Activated CD4-positive, alpha-beta T cell treated with anti-CD3 and anti-CD28 coated beads, Interleukin-2, Interleukin-6, amounts not matched to agents 100 ng/mL and 50 ng/mL, durations not matched to agents 16 hours and 8 hours (primary cell): Measurements from ENCODE around the gene GDPGP1.
"Not testable (repeated sequence)": the region's sequence is repeated elsewhere in the genome, so short reads cannot be mapped to it uniquely, and the experiment has no call there.

Experiments used
- DNase-seq: peaks from one replicate; pipeline ENCODE4 v3.0.0-alpha.2; 2020

The GDPGP1 gene

DNA sequence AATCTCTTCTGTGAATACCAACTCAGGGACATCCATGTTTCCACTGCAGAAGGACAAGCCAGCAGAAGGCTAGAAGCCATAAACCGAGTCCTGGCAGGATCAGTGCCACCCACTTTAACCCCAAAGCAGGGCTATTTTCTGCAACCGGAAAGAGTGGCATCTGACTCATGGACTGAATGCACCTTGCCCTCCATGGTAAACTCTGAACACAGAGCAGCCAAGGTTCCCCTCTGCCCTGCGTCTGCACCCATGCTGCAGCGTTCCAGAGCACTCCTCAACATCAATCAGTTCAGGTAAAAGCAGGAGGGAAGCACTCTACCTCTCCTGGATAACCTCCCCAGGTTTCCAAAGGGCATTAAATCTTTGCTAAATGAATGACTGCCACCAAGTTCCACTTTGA, 30.7 kb downstream of the GDPGP1 start:
- DNase-seq: peak; percentile 70

DNA sequence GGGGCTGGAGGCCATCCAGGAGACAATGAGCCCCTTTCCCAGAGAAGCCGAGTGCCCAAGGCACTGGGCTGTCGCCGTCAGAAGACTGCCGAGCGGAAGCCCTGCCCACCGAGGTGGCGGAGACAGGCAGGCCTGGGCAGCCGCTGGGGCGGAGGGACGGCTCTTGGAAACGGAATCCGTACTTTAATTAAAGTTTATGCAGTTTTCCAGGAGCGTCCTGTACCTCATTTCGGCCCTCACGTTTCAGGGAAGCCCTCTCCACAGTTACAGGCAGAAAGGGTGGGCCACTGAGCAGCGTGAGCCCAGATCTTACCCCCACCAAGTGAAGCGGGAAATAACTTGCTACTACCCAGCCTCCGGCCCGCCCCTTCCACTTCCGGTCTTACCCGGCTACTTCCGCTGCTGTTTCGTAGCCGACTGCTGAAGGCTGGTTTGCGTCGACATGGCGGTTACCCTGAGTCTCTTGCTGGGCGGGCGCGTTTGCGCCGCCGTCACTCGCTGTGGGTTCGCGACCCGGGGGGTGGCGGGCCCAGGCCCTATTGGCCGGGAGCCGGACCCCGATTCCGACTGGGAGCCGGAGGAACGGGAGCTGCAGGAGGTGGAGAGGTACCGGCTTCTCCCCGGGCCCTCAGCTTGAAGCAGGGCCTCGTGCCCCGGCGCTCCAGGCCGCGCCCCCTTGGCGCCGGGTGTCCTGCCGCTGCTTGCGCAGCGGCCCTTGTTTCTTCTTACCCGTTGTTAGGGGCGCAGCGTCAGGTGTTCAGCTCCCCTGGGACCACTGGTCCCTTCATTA, 31.5 kb downstream of the GDPGP1 start, which contains the start of gene NGRN:
TSS of gene NGRN (plus strand) at position 402 of the 790 bp plus-strand sequence. CDS start at position 443, 41 bp downstream.
- peak; percentile 95 for DNase-seq

DNA sequence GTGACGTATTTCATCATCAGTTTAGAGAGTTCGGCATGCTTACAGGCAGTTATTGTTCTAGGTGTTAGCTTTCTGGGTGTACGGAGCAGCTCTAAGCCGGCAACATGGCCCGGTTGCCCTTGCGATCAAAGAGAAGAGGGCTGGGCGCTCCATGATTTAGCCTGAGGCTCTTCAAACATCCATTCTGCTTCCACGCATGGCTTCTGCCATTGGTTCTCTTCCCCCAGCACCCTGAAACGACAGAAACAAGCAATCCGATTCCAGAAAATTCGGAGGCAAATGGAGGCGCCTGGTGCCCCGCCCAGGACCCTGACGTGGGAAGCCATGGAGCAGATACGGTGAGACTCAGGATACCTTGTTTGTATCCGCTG, 32.0 kb downstream of the GDPGP1 start:
- DNase-seq: peak; percentile 65

DNA sequence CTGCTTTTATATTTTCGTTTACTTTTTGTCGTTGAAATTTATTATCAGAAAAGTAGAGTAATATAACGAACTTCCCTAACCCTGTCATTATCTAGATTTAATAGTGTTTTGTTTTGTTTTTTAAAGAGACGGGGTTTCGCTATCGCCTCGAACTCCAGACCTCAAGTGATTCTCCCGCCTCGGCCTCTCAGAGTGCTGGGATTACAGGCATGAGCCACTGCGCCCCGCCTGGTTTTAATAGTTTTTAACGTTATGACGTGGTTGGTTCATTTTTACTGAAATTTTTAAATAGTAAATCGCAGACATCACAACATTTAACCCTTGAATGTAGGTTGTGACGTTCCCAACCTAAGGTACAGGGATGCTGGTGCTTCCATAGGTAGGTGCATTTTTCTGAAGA, 32.5 kb downstream of the GDPGP1 start:
- DNase-seq: peak; percentile 43

DNA sequence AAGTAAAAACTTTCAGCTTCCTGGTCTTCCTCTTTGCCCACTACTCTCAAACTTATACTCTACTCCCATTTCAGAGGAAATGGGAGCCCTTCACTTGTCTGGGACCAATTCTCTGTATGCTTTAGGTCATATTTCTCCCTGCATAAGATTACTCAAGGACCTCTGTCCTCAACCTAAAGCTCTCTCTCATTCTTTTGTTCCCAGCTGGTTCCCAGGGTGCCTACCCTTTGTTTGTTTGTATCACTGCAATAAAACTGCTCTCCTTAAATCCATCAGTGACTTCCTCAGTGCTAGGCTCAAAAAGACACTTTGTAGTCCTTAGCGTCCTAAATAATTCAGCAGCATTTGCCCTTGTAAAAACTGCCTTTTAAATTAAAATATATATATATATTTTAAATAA, 34.4 kb downstream of the GDPGP1 start:
- DNase-seq: no peak

DNA sequence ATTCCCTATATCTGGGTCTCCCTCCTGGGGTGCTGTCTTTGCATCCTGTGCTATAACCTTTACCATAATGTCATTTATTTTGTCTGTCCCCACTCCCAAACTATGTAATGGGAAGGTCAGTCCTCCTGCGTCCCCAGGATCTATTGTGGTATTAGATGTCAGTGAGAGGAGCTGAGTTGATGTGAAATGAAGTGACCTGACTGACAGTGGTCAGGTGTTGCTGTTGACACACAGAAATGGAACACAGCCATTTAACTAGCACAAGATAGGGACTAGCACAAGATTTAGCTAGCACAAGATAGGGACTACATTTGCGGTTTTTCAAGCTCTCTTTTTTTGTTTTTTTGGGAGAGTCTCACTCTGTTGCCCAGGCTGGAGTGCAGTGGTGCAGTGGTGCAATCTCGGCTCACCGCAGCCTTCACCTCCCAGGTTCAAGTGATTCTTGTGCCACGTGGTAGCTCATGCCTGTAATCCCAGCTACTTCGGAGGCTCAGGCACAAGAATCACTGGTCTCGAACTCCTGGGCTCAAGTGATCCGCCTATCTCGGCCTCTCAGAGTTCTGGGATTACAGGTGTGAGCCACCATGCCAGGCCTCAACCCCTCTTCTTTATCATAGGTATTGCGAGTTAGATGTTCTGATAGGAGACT, 36.6 kb downstream of the GDPGP1 start:
- no peak for DNase-seq

DNA sequence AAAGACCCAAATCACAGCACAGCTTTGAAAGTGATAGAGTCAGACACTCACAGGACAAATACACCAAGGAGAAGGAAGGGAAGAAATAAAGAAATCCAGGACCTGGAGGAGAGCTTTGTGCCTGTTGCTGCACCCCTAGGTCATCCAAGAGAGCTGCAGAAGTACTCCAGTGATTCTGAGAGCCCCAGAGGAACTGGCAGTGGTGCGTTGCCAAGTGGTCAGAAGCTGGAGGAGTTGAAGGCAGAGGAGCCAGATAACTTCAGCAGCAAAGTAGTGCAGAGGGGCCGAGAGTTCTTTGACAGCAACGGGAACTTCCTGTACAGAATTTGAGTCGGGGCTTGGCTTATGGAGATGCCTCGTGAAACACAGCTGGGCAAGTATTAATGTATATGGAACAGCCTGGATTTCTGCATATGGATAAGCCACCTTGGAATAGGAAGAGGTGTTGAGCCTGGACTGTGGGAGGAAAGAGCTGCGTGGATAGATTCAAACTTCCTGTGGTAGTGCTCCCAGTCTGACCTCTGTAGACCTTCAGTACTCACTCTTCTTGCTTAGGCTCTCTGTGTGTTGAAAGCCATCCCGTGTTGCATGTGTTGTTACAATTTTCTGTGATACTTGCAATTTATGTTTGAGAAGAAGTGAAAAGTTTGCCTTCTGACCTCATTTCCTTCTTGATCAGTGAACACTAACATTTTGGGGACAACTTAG, 37.6 kb downstream of the GDPGP1 start:
- DNase-seq: no peak

DNA sequence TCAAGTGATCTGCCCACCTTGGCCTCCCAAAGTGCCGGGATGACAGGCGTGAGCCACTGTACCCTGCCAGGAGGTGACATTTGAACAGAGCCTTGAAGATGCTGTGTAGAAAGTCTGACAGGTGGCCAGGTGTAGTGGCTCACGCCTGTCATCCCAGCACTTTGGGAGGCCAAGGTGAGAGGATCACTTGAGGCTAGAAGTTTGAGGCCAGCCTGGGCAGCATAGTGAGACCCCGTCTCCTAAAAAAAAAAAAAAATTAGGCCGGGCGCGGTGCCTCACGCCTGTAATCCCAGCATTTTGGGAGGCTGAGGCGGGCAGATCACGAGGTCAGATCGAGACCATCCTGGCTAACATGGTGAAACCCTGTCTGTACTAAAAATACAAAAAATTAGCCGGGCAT, 44.5 kb downstream of the GDPGP1 start:
- DNase-seq: not testable (repeated sequence)

DNA sequence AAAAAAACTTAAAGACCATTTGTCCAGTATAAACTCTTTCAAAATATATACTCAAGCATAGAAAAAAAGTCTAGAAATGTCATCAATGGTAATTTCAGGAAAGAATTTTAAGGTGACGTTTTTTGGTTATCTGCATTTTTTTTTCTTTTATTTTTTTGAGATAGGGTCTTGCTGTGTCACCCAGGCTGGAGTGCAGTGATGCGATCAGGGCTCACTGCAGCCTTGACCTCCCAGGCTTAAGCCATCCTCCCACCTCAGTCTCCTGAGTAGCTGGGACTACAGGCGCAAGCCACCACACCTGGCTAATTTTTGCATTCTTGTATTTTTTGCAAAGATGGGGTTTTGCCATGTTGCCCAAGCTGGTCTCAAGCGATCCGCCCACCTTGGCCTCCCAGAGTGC, 46.7 kb downstream of the GDPGP1 start:
- not testable (repeated sequence) for DNase-seq

DNA sequence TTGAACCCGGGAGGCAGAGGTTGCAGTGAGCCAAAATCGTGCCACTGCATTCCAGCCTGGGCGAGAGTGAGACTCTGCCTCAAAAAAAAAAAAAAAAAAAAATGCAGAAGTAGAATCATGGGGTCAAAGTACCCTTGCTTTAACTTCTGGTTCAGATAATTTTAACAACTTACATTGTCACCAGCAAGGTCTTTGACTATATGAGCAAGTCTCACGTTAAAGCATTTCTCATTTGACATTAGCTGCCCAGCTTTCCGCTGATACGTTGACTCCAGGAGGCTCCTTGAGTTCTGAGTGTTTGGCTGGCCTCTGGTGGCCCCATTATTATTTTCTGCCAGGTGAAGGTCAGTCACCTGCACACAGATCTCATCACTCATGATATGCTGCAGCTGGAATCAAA, 47.6 kb downstream of the GDPGP1 start:
- DNase-seq: not testable (repeated sequence)

DNA sequence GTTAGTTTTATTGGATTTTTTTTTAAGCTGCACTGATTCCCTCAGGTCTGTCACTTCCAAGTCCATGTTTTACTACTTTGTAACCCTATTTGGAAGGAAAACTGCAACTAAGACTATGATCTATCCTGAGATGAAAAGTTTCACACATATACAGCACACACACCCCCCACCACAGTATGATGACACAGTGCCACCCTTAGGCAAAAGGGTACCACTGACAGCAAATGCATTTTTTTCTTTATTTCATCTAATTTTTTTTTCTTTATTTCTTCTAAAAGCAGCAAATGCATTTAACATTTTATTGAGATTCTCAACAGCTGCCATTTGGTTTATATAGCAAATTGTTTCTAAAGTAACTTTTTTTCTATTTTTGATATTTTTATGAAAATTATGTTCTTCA, 52.7 kb downstream of the GDPGP1 start:
- peak; percentile 53 for DNase-seq

DNA sequence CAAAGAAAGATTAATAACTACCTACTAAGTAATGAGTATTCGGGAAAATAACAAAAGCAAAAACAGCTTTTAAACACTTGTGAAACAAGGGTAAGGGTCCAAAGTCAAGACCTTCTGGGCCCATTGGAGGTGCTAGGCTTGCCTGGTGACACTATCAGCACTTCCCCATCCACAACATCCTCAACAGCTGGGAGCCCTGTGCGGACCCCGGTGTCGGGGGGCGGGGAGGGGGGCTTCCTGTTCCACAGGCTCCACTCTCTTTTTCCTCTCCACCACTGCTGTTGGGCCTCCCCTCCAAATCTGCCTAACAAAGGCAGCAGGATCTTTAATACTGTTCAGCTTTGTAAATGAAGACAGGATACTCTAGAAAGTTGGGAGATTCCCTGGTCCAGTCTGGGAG, 53.1 kb downstream of the GDPGP1 start:
- DNase-seq: no peak

DNA sequence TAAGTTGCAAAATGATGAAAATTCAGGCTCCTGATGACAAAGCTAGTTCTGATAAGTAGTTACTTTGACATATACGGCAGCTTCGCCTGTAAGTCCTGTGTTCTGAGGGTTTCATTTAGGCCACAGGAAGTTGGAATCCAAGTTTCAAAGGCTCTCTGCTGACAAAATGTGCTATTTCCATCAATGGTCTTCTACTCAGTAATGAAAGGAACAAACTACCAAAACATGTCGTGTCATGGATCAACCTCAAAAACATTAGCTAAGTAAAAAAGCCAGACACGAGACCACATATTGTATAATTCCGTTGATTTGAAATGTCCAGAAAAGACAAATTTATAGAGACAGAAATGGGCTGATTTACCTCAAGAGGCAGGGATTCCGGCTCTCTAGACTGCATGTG, 53.9 kb downstream of the GDPGP1 start:
- DNase-seq: no peak

DNA sequence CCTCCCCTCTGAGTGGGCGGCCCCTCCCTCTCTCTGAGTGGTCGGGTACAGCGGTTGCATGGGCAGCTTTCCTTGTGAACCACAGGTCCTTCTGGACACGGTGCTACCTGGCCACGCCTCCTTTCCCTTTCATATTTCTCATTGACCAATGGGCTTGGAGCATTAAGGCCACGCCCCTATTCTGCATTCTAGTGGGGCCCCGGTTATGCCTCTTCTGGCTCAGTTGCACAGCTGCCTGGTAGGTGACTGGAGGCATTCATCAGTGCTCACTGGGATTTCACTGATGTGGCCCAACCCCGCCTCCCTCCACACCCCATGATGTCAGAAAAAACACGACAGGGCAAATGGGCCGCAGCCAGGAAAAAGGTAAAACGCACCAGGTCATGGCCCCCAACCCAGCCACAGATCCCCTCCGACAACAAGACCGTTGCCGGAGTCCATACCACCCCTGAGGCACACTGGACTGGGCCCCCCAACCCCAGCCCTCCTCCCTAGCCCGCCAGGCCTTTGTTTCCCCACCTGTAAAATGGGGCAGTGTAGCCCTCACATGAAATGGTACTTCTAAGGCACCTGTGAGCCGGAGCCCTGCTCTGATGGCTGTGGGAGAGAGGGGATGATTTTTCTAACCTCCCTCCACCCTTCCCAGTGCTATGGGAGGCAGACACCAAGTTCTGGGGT, 57.8 kb downstream of the GDPGP1 start:
- DNase-seq: peak; percentile 32

DNA sequence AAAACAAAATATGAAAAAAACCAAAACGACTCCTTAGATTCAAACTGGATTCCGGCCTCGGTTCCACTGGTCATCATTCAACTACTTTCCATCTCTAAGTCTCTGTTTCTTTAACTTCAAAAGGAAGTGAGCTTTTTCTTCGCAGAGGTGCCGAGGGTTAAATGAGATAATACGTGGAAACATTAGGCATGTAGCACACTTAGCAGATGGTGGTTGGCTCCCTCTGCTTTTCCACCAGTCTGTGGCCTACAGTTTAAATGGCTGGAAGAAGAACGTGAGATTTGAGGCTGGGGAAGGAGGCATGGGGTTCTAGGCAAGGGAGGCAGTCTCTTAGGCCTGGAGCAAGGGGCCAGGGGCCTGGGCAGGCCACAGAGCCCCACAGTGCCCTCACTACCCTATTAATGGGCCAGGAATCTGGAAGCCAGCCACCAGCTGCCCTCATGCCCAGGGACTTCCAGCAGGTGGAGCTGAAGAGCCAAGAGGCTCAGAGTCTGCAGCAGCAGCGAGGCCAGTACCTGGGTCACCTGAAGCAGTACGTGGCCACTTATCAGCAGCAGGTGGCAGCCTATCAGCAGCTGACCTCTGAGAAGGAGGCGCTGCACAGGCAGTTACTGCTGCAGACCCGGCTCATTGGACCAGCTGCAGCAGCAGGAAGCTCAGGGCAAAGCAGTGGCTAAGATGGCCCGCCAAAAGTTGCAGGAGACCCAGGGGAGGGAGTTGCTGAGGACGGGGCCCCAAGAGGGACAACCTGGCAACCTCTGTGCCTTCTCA, 59.2 kb downstream of the GDPGP1 start:
- DNase-seq: peak; percentile 84

DNA sequence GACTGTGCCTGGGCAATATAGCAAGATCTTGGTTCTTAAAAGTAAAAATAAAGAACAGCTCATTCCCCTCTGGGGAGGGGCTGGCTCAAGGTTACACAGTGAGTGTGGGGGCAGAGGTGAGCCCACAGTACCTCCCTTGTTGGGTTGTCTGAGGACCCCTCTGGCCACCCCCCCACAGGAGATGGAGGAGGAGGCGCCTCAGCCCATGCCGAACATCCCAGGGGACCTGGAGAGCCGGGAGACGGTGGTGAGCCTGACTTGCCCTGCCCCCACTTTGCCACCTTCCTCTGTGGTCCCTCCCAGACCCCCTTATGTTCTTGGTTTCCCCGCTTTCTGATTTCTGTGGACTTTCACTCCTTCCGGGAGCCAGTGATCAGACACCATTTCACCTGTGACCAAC, 60.1 kb downstream of the GDPGP1 start:
- DNase-seq: no peak

DNA sequence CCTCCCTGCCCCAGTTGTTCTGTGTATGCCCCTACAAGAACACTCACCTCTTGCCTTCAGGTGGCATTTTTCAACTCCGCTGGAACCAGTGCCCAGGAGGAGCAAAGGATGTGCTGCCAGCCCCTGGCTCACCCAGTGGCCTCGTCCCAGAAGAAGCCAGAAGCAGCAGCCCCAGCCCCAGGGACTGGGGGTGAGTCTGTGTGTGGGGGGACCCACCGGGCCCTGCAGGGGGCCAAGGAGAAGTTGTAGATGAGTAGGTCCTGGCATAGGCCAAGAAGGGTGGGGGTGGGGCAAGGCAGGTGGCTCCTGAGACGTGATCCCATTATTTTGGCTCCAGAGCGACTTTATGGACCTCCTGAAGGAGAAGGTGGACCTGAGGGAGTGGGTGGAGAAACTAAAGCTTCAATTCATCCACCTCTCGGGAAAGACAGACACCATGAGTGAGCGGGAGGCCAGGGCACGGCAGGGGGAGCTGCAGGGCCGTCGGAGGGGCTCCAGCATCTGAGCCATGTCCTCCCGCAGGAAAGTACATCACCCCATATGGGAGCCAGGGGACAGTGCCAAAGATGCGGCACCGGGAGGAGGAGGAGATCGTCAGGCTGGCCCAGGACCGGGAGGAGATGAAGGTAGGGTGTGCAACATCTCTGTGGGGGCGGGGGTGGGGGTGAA, 60.7 kb downstream of the GDPGP1 start:
- DNase-seq: no peak

DNA sequence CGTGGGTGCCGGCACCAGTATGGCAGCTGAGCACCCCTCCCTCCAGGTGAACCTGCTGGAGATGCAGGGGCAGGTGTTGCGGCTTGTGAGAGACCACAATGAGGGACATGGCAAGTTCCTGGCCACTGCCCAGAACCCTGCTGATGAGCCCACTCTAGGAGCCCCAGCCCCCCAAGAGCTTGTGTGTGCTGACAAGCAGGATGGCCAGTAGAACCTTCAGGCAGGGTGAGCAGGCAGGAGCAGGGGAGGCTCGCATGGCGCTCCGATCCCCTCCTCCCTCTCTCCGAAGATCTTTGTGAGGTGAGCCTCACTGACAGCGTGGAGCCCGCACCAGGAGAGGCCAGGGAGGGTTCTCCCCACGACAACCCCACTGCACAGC, 61.2 kb downstream of the GDPGP1 start:
- no peak for DNase-seq
